Fibroblast of the aortic adventitia (primary cell): Measurements from ENCODE around the gene PWWP2A. TPM values are rescaled to one million over a fixed set of nuclear protein-coding genes. Genes with fewer than 3 reads are reported as not detected.

ENCODE experiments used
- DNase-seq: peaks from one replicate; pipeline ENCODE4 v3.0.0-alpha.2; 2010; ENCODE audit warnings: low read depth
- H3K4me3 ChIP-seq: 2 replicates; pipeline ENCODE4 v1.5.1; 2011; ENCODE audit warnings: low read depth, mild to moderate bottlenecking, control low read depth, low read length, moderate library complexity
- total RNA-seq: library from RNA; depleted of rRNA; stranded (reverse); fragments of >200 nt; gene quantifications from 2 replicates; pipeline ENCODE4 v1.2.3, GENCODE V29; 2012; ENCODE audit warnings: low replicate concordance
- TF ChIP-seq, protein P1 (sequence below): IDR thresholded peaks from 2 replicates; pipeline ENCODE4 v1.5.1; 2011; ENCODE audit warnings: mild to moderate bottlenecking, low read length, control low read depth, inconsistent platforms; ENCODE audit not compliant: insufficient read depth

The PWWP2A gene
- total RNA-seq, 1 donor, result 24.3 TPM

DNA sequence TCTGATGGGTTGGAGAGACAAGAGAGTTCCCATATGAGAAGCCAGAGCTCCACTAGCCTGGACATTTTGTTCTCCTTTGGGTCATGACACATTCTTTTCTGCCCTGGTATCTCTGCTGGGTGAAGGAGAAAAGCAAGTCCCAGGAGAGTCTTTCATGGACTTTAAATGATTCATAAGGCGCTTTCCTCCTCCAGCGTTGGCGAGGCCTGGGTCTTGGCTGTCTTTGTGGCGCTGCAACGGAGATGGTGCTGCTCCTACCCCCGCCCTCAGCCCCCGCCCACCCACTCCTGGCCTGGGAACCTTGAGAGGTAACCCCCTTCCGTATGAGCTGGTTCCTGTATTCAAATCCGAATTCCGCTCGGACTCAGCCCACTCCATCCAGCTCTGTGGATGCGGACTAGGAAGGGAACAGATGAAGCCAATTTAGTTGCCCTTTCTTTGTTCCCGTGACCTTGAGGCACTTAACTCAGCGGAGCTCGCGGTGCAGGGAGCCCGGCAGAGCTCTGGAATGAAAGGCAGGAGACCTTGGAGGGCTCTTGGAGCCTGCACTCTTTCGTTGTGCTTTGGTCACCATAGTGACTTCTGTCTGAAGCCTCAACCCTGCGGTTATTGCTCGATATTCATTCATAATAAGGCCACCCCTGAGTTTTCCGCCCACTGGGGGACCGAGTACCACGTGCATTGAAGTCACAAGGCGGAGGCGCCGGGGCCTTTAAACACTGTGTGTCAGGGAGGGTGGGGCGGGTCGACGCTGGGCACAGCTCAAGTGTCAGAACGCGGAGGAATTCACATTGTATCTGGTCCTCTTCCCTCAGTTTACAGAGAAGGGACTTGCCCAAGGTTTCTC, 14.0 kb upstream of the PWWP2A start:
- peak; percentile 50 for DNase-seq
- TF ChIP-seq, protein P1, sequence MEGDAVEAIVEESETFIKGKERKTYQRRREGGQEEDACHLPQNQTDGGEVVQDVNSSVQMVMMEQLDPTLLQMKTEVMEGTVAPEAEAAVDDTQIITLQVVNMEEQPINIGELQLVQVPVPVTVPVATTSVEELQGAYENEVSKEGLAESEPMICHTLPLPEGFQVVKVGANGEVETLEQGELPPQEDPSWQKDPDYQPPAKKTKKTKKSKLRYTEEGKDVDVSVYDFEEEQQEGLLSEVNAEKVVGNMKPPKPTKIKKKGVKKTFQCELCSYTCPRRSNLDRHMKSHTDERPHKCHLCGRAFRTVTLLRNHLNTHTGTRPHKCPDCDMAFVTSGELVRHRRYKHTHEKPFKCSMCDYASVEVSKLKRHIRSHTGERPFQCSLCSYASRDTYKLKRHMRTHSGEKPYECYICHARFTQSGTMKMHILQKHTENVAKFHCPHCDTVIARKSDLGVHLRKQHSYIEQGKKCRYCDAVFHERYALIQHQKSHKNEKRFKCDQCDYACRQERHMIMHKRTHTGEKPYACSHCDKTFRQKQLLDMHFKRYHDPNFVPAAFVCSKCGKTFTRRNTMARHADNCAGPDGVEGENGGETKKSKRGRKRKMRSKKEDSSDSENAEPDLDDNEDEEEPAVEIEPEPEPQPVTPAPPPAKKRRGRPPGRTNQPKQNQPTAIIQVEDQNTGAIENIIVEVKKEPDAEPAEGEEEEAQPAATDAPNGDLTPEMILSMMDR, result no peak
- no peak overlapping the region for H3K4me3 ChIP-seq

DNA sequence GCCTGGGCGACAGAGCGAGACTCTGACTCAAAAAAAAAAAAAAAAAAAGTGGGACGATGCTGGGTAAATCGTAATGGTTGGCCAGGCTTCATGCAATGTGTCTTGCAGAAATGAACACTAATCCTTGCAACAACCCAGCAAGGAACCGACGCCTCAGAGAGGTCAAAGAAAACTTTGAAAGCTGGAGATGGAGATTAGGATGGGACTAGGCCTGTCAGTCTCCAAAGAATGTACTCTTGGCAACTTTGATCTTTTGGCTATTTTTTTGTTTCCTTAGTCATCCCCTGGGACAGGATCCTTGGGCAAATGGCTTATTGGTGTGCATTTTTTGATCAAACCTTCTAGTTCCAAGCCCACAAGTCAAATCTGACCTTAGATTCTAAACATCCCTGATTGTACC, 10.6 kb upstream of the PWWP2A start:
- TF ChIP-seq, protein P1, result no peak
- DNase-seq, result peak; percentile 25
- H3K4me3 ChIP-seq, result no peak overlapping the region

DNA sequence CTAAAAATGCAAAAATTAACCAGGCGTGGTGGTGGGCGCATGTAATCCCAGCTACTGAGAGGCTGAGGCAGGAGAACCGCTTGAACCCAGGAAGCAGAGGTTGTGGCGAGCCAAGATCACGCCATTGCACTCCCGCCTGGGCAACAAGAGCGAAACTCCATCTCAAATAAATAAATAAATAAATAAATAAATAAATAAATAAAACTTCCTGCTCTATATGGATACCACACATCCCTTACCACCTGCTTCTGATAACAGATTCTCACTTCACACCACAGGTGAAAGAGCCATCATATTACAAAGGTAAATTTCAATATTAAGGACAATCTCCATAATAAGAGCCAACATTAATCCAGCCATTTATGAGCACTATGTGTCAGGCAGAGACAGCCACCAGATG, 9.4 kb upstream of the PWWP2A start:
- no peak overlapping the region for H3K4me3 ChIP-seq
- TF ChIP-seq, protein P1, result no peak
- no peak for DNase-seq

DNA sequence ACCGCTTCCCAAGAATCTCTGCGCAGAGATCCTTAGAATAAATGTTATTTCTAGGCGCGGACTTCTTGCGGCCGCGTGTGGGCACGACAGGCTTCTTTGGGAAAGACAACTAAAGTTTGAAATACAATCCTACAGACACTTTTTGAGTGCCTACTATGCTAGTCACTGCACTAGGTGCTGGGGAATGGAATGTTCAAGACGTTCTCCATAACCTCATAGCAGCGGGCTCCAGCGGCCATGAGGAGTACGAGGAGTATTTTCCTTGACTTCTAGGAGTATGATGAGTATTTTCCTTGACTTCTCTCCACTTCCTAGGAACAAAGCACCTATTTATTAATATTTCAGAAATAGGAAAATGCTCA, 636 bp upstream of the PWWP2A start:
- no peak for DNase-seq
- H3K4me3 ChIP-seq, result no peak overlapping the region
- TF ChIP-seq, protein P1, result peak; percentile 49

DNA sequence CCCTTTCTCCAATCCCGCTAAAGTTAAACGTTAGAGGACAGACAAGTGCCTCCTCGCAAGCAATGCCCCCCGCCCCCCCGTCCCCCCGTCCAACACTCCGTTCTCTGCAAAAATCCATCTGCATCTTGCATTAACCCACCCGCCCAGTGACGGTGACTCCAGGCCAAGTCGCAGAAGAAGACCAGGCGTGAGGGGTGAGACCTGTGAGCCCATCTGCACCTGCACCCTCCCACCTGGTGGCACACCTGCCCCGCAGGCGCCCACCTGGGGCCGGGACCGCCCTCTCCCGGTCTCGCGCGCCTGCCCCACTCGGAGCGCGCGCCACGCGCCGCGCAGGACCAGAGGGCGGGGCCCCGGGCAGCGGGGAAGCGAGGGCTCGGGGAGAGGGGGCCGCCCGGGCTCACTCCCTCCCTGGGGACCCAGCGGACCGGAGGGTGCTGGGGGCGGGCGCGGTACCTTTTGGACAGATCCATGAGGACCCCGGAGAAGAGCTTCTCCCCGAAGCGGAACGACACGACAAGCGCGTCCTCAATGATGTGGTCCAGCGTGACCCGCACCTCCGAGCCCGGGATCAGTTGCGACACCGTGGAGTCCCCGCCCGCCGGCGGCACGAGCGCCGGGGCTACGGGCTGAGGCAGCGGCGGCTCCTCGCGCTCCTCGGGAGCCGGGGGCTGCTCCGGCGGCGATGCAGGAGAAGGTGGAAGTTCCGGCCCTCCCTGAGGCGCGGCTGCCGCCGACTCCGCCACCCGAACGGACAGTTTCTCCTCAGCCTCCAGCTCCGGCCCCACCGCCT, 705 bp downstream of the PWWP2A start:
- TF ChIP-seq, protein P1, result no peak
- peak; percentile 6 for DNase-seq
- H3K4me3 ChIP-seq, result peak overlapping the region; percentile 95

DNA sequence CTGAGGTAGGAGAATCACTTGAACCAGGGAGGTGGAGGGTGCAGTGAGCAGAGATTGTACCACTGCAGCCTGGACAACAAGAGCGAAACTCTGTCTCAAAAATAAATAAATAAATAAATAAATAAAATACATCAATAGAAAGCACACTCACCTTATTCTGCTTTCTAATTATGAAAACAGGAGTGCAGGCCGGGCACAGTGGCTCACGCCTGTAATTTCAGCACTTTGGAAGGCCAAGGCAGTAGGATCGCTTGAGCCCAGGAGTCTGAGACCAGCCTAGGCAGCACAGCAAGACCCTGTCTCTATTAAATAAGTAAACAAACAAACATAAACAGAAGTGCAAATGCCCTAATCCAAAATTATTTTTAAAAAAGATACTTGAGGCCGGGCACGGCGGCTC, 2.3 kb downstream of the PWWP2A start:
- no peak overlapping the region for H3K4me3 ChIP-seq
- no peak for DNase-seq
- TF ChIP-seq, protein P1, result no peak
